ENCODE data around the gene RAD21L1.
"Not testable (repeated sequence)": the region's sequence is repeated elsewhere in the genome, so short reads cannot be mapped to it uniquely, and the experiment has no call there.

The RAD21L1 gene

GRCh38 chr20:1202762-1203504 lies 22.9 kb upstream of the RAD21L1 start, which contains the start of gene C20orf202:
C20orf202 (plus strand) TSS chr20:1203454; CDS start chr20:1203586, 132 bp downstream.
- DNase-seq = no peak

GRCh38 chr20:1203630-1204029 lies 22.2 kb upstream of the RAD21L1 start:
- no peak for DNase-seq

GRCh38 chr20:1204113-1204512 lies 21.7 kb upstream of the RAD21L1 start:
- DNase-seq = no peak

- no peak for DNase-seq
Measured at GRCh38 chr20:1204576-1204975, 21.3 kb upstream of the RAD21L1 start.

GRCh38 chr20:1205802-1206201 lies 20.0 kb upstream of the RAD21L1 start:
- DNase-seq = no peak

GRCh38 chr20:1206366-1207148 lies 19.3 kb upstream of the RAD21L1 start:
- no peak for DNase-seq

GRCh38 chr20:1207293-1207878 lies 18.5 kb upstream of the RAD21L1 start:
- DNase-seq = no peak

GRCh38 chr20:1209447-1210387 lies 16.1 kb upstream of the RAD21L1 start:
- DNase-seq = no peak

- DNase-seq = no peak
Measured at GRCh38 chr20:1210501-1210900, 15.3 kb upstream of the RAD21L1 start.

GRCh38 chr20:1212023-1212422 lies 13.8 kb upstream of the RAD21L1 start:
- no peak for DNase-seq

GRCh38 chr20:1212607-1213396 lies 13.0 kb upstream of the RAD21L1 start:
- peak; percentile 75 for DNase-seq

GRCh38 chr20:1214838-1215261 lies 11.0 kb upstream of the RAD21L1 start:
- no peak for DNase-seq

- DNase-seq = peak; percentile 34
Measured at GRCh38 chr20:1215386-1216170, 10.3 kb upstream of the RAD21L1 start.

- DNase-seq = peak; percentile 2
Measured at GRCh38 chr20:1216527-1217427, 9.1 kb upstream of the RAD21L1 start.

GRCh38 chr20:1222750-1223149 lies 3.1 kb upstream of the RAD21L1 start:
- DNase-seq = not testable (repeated sequence)

- peak; percentile 14 for DNase-seq
Measured at GRCh38 chr20:1224205-1224890, 1.5 kb upstream of the RAD21L1 start.

- DNase-seq = no peak
Measured at GRCh38 chr20:1225263-1225782, 521 bp upstream of the RAD21L1 start.

- no peak for DNase-seq
Measured at GRCh38 chr20:1229541-1229940, 3.7 kb downstream of the RAD21L1 start.
